Measurements from ENCODE around the gene CYP17A1. TPM values are rescaled to one million over a fixed set of nuclear protein-coding genes. Genes with fewer than 3 reads are reported as not detected.

CYP17A1 gene
- total RNA-seq, 1 donor: under 0.01 TPM

DNA sequence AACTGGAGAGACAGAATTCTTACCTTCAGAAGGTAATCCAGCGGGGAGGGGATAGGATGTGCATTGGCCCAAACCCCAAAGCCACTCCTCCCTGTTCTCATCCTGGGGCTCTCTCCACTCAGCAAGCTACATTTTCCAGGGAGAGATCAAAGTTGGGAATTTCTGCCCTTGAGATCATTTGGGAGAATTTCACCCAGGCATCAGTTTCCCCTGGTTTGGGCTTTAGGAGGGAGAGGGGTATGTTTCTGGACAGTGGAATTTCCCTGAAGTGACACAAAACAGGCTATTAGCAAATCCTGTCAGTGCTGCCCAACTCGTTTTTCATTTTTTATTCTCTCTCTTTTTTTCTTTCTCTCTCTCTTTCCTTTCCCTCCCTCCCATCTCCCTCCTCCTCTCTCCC, 35.7 kb downstream of the CYP17A1 start:
- Histone ChIP-seq H3K4me1 (ENCODE audit: insufficient read depth, low read length) (peaks cover 41% of the 10 kb centered on the region), H3K27ac (ENCODE audit: low read depth, low read length) (peak overlapping the region; percentile 15), H3K4me2 (ENCODE audit: insufficient read depth, low read length) (no peak overlapping the region), H3K36me3 (ENCODE audit: insufficient read depth, low read length) (peaks cover 45% of the 10 kb centered on the region), H3K79me2 (ENCODE audit: insufficient read depth, low read length) (peaks cover 37% of the 10 kb centered on the region), H3K27me3 (ENCODE audit: insufficient read depth, low read length) (no peaks in the 10 kb centered on the region), H3K9me3 (ENCODE audit: low read depth, low read length) (peaks cover 2% of the 10 kb centered on the region), H2AFZ (ENCODE audit: low read length) (no peak overlapping the region), H4K20me1 (ENCODE audit: insufficient read depth, low read length) (peaks cover 3% of the 10 kb centered on the region), H3K4me3 (ENCODE audit: insufficient read depth, low read length) (no peak overlapping the region)
- TF ChIP-seq CTCF (IDR thresholded peaks at IDR 0.05; ENCODE audit: extremely low read depth, low read depth, low read length): no peak
- DNase-seq (ENCODE audit: insufficient read length, low spot score, missing footprints): no peak

DNA sequence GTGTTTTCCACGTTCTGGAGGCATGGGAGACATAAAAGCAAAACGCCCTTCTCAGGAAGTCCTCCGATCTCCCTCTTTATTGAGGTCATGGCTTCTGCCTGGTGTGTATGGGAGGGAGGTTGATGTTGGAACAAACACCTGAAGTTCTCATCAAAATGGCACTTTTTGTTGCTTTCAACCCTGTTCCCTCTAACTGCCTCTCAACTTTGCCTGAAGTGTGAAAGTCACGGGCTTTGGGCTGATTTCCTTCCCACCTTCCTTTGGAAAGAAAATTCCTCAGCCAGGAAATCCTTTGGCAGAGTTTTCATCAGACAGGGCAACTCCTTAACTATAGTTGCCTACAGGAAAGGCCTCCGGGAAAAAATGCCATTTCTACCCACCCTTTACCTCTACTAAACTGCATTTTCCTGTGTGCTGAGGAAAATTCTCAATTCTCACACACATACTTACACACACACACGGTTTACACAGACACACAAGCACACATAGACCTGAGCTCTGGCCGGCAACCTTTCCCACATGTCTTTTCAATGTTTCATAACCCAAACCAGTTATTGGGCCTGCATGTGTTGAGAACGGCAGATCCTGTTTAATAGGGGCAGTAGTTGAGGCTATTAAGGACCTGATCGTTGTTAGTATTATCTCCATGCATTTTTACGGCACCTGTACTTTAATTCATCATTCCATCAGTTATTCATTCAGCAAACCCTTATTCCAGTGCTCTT, 36.4 kb downstream of the CYP17A1 start:
- H3K4me2 ChIP-seq (ENCODE audit: insufficient read depth, low read length): no peak overlapping the region
- peaks cover 47% of the 10 kb centered on the region for H3K4me1 ChIP-seq (ENCODE audit: insufficient read depth, low read length)
- H4K20me1 ChIP-seq (ENCODE audit: insufficient read depth, low read length): peaks cover 8% of the 10 kb centered on the region
- H3K79me2 ChIP-seq (ENCODE audit: insufficient read depth, low read length): peaks cover 38% of the 10 kb centered on the region
- peaks cover 2% of the 10 kb centered on the region for H3K9me3 ChIP-seq (ENCODE audit: low read depth, low read length)
- TF ChIP-seq CTCF (IDR thresholded peaks at IDR 0.05; ENCODE audit: extremely low read depth, low read depth, low read length): no peak
- H3K36me3 ChIP-seq (ENCODE audit: insufficient read depth, low read length): peaks cover 45% of the 10 kb centered on the region
- peak overlapping the region; percentile 15 for H3K27ac ChIP-seq (ENCODE audit: low read depth, low read length)
- H3K4me3 ChIP-seq (ENCODE audit: insufficient read depth, low read length): no peak overlapping the region
- no peaks in the 10 kb centered on the region for H3K27me3 ChIP-seq (ENCODE audit: insufficient read depth, low read length)
- DNase-seq (ENCODE audit: insufficient read length, low spot score, missing footprints): no peak
- H2AFZ ChIP-seq (ENCODE audit: low read length): no peak overlapping the region

DNA sequence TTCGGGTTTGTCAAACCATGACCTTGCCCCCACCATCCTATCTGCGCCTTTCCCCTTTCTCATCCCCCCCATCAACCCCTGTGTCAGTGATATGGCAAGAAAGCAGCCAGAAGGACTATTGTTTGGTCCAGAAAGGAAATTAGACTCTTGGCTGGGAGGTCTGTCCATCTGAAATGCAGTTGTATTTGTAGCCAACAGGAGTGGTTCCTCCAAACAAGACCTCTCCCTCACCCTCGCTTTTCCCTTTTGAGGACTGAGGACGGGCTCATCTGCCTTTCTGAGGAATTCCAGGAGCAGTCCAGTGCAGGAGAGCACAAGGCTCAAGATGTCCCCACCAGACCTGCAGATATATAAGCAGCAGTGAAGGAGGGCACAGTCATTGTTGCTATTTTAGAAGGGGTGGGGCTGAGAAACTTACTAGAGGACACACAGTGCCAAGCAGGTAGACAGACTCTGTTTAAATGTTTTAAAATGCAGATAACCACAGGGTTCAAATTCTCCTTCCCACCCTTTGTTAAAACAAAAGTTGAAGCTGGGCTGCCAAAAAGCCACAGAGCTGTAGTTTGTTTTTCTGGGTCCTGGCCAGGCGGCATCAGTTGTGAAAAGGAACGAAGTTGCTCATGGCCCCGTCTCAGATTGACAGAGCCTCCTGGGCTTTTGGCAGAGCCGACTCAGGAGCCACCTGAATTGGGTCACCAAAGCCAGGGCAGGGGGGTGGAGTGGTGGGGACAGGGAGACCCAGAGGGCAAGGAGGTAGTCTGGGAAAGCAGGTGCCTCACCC, 37.3 kb downstream of the CYP17A1 start:
- TF ChIP-seq CTCF (IDR thresholded peaks at IDR 0.05; ENCODE audit: extremely low read depth, low read depth, low read length): no peak
- Histone ChIP-seq H3K4me1 (ENCODE audit: insufficient read depth, low read length) (peaks cover 47% of the 10 kb centered on the region), H3K9me3 (ENCODE audit: low read depth, low read length) (peaks cover 2% of the 10 kb centered on the region), H3K79me2 (ENCODE audit: insufficient read depth, low read length) (peaks cover 42% of the 10 kb centered on the region), H3K4me3 (ENCODE audit: insufficient read depth, low read length) (no peak overlapping the region), H3K4me2 (ENCODE audit: insufficient read depth, low read length) (no peak overlapping the region), H3K36me3 (ENCODE audit: insufficient read depth, low read length) (peaks cover 43% of the 10 kb centered on the region), H3K27ac (ENCODE audit: low read depth, low read length) (no peak overlapping the region), H2AFZ (ENCODE audit: low read length) (no peak overlapping the region), H3K27me3 (ENCODE audit: insufficient read depth, low read length) (no peaks in the 10 kb centered on the region), H4K20me1 (ENCODE audit: insufficient read depth, low read length) (peaks cover 13% of the 10 kb centered on the region)
- DNase-seq (ENCODE audit: insufficient read length, low spot score, missing footprints): no peak

Data from osteoblast (primary cell).